GM18499 (cell line): ENCODE data around the gene ORMDL3.
"Not testable (repeated sequence)": the region's sequence is repeated elsewhere in the genome, so short reads cannot be mapped to it uniquely, and the experiment has no call there.

ENCODE experiments used
- ATAC-seq: cut with Tn5 transposase; IDR thresholded peaks from one replicate; pipeline ENCODE4 v1.9.1; 2021; ENCODE audit warnings: moderate number of reproducible peaks; ENCODE audit not compliant: insufficient read depth, unreplicated experiment

ORMDL3 gene

DNA sequence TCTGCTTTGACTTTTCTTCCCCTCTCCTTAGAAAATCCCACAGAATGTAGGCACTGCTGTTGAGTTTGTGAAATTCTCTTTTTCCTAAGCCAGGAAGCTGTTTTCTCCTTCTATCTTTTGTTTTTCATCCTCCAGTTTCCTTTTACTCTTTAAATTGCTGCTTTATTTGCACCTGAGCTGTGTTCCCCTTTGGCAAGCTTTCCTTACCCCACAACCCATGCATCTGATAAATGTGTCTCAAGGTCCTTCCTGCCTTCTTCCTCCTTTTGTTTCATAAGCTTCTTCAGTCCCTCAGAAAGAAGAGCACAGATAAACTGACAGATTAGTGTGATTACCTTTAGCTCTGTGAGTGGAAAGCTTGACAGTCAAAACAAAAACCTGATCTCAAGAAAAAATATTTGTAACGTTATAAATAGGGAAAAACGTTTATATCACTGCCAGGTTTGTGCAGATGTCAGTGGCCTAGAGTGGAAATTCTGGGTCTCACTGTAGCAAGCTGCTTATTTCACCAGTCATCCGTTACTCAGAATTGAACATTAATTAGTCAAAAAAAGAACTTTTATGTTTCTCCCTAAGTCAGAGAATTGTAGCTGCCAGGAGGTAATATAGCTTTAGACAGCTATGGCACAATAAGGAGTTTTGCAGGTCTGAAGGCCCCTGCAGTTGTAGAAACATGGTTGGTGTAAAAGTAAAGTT is 32.6 kb downstream of the ORMDL3 start:
- ATAC-seq: no peak

DNA sequence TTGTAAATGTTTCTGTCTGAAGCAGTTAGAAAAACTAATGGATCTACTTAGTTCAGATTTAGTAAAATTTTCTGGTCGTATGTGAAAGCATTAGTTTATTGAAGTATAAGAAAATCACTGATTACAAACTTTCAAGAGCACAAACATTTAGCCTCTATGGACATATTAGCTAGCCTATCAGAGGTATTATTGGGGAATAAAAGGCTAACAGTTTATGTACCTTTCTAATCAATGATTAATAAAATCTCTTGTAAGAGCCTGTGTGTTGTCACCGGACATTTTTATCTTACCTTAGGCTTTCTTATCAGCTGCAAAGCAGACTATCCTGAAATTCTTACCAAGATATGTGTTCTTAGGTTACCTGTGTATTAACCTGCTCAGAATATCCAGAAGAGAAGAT is 38.2 kb downstream of the ORMDL3 start:
- ATAC-seq: no peak

- no peak for ATAC-seq
Measured at GRCh38 chr17:39887078-39887477, 40.3 kb downstream of the ORMDL3 start.

DNA sequence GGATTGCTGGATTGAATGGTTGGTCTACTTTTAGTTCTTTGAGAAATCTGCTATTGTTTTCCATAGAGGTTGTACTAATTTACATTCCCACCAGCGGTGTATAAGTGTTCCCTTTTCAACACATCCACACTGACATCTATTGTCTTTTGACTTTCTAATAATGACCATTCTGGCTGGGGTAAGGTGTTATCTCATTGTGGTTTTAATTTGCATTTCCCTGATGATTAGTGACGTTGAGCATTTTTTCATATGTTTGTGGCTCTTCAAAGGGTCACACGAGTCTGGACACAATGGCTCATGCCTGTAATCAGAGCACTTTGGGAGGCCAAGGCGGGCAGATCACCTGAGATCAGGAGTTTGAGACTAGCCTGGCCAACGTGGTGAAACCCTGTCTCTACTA is 41.3 kb downstream of the ORMDL3 start:
- not testable (repeated sequence) for ATAC-seq

DNA sequence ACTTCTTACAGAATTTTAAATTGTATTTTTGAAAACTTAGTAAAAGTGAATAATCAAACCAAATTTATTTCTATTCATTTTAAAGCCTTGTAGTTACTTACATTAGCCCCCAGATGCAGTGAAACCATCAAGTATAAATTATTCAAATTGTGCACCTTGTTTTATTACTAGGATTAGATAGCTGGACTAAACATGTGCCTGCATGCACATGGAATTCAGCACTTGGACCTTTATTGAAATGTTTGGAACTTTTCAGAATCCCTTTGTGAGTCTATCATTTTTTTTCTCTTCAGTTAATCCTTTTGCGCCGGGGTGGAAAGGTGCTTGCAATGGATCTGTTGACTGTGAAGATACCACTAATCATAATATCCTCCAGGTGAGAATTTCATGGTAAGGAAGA is 54.6 kb downstream of the ORMDL3 start:
- ATAC-seq: no peak

GRCh38 chr17:39871801-39872200 is 55.6 kb downstream of the ORMDL3 start:
- ATAC-seq: no peak
